MM.1S (cell line): ENCODE measurements around the gene DAB2.

Experiments used
- DNase-seq: peaks from one replicate; pipeline ENCODE4 v3.0.0-alpha.2; 2015
- H2AFZ ChIP-seq: fragments of 300-600 bp; sonication (generic); 2 replicates; pipeline ENCODE4 v1.6.0; 2016; ENCODE audit warnings: antibody characterized with exemption, low read length
- H3F3A ChIP-seq: fragments of 300-600 bp; sonication (generic); 2 replicates; pipeline ENCODE4 v1.6.1; 2016; ENCODE audit warnings: mild to moderate bottlenecking, antibody characterized with exemption, low read length, moderate library complexity, mixed read lengths; ENCODE audit not compliant: insufficient read depth
- H3K27ac ChIP-seq: fragments of 300-600 bp; sonication (generic); 2 replicates; pipeline ENCODE4 v1.5.1; 2016; ENCODE audit warnings: mild to moderate bottlenecking, low read length
- H3K27me3 ChIP-seq: fragments of 300-600 bp; sonication (generic); replicated peaks from 2 replicates; pipeline ENCODE4 v1.6.0; 2016; ENCODE audit warnings: low read length; ENCODE audit not compliant: insufficient read depth
- H3K36me3 ChIP-seq: fragments of 300-600 bp; sonication (generic); replicated peaks from 2 replicates; pipeline ENCODE4 v1.6.1; 2016; ENCODE audit warnings: mild to moderate bottlenecking, low read length, mixed read lengths; ENCODE audit not compliant: insufficient read depth
- H3K4me1 ChIP-seq: fragments of 300-600 bp; sonication (generic); 2 replicates; pipeline ENCODE4 v1.6.1; 2016; ENCODE audit warnings: low read length, mixed read lengths
- H3K4me2 ChIP-seq: fragments of 300-600 bp; sonication (generic); 2 replicates; pipeline ENCODE4 v1.6.0; 2016; ENCODE audit warnings: low read depth, low read length
- H3K4me3 ChIP-seq: fragments of 300-600 bp; sonication (generic); 2 replicates; pipeline ENCODE4 v1.5.1; 2016; ENCODE audit warnings: low read length, mixed read lengths
- H3K79me2 ChIP-seq: fragments of 300-600 bp; sonication (generic); 2 replicates; pipeline ENCODE4 v1.6.1; 2016; ENCODE audit warnings: mixed run types, low read length, mixed read lengths
- H3K9ac ChIP-seq: fragments of 300-600 bp; sonication (generic); 2 replicates; pipeline ENCODE4 v1.6.1; 2016; ENCODE audit warnings: low read length, mixed read lengths
- H3K9me2 ChIP-seq: fragments of 300-600 bp; sonication (generic); replicated peaks from 2 replicates; pipeline ENCODE4 v1.6.1; 2016; ENCODE audit warnings: mild to moderate bottlenecking, low read length, mixed read lengths; ENCODE audit not compliant: insufficient read depth
- H3K9me3 ChIP-seq: fragments of 300-600 bp; sonication (generic); replicated peaks from 2 replicates; pipeline ENCODE4 v1.6.1; 2016; ENCODE audit warnings: mild to moderate bottlenecking, low read length, mixed read lengths; ENCODE audit not compliant: insufficient read depth
- H4K20me1 ChIP-seq: fragments of 300-600 bp; sonication (generic); 2 replicates; pipeline ENCODE4 v1.6.1; 2016; ENCODE audit warnings: mild to moderate bottlenecking, low read length, moderate library complexity, mixed read lengths; ENCODE audit not compliant: insufficient read depth
- CTCF ChIP-seq: fragments of 300-600 bp; sonication (generic); IDR thresholded peaks from 2 replicates; pipeline ENCODE4 v1.5.1; 2016; ENCODE audit warnings: antibody characterized with exemption, low read length, mixed read lengths
- EZH2 ChIP-seq: fragments of 300-600 bp; sonication (generic); optimal IDR thresholded peaks from 2 replicates; pipeline ENCODE3; 2017; ENCODE audit warnings: low read depth, mild to moderate bottlenecking, antibody characterized with exemption, low read length, mixed read lengths
- EZH2phosphoT487 ChIP-seq: fragments of 300-600 bp; sonication (generic); IDR thresholded peaks from 2 replicates; pipeline ENCODE4 v1.6.1; 2018; ENCODE audit warnings: antibody characterized with exemption, low read length

DAB2 gene

GRCh38 chr5:39400713-39401578 is 23.8 kb downstream of the DAB2 start:
- Histone ChIP-seq H2AFZ (no peak overlapping the region), H3K9me2 (no peaks in the 10 kb centered on the region), H3K9me3 (no peaks in the 10 kb centered on the region), H3K27me3 (no peaks in the 10 kb centered on the region), H3K36me3 (no peaks in the 10 kb centered on the region), H3K27ac (no peak overlapping the region), H3K79me2 (no peaks in the 10 kb centered on the region), H3F3A (no peaks in the 10 kb centered on the region), H4K20me1 (no peaks in the 10 kb centered on the region), H3K9ac (no peak overlapping the region), H3K4me1 (peaks cover 8% of the 10 kb centered on the region; the same call in 1 of the 2 replicates), H3K4me3 (no peak overlapping the region), H3K4me2 (no peak overlapping the region)
- no peak for DNase-seq
- no peak for TF ChIP-seq EZH2phosphoT487
- no peak for TF ChIP-seq EZH2
- TF ChIP-seq CTCF = no peak

- peak overlapping the region; percentile 23; the same call in 1 of the 2 replicates for H3K4me2 ChIP-seq
Measured at GRCh38 chr5:39399135-39400036, 25.4 kb downstream of the DAB2 start.

GRCh38 chr5:39396843-39397242 is 27.9 kb downstream of the DAB2 start:
- H3K9ac ChIP-seq = no peak overlapping the region
- DNase-seq = no peak
- H3K36me3 ChIP-seq = no peaks in the 10 kb centered on the region
- no peaks in the 10 kb centered on the region for H3K79me2 ChIP-seq
- no peaks in the 10 kb centered on the region for H3K9me2 ChIP-seq
- H3K4me2 ChIP-seq = no peak overlapping the region
- TF ChIP-seq CTCF (no peak), EZH2phosphoT487 (no peak), EZH2 (no peak)
- no peak overlapping the region for H2AFZ ChIP-seq
- no peak overlapping the region for H3K27ac ChIP-seq
- no peaks in the 10 kb centered on the region for H3K27me3 ChIP-seq
- no peak overlapping the region for H3K4me3 ChIP-seq
- H3F3A ChIP-seq = no peaks in the 10 kb centered on the region
- no peaks in the 10 kb centered on the region for H3K9me3 ChIP-seq
- H3K4me1 ChIP-seq = peaks cover 8% of the 10 kb centered on the region; the same call in 1 of the 2 replicates
- H4K20me1 ChIP-seq = no peaks in the 10 kb centered on the region

More at GRCh38 chr5:39399135-39400036, 25.4 kb downstream of the DAB2 start:
- H3K4me3 ChIP-seq = no peak overlapping the region
- H2AFZ ChIP-seq = no peak overlapping the region
- H3K9me2 ChIP-seq = no peaks in the 10 kb centered on the region
- H3K27ac ChIP-seq = peak overlapping the region; percentile 6; the same call in 1 of the 2 replicates
- no peaks in the 10 kb centered on the region for H4K20me1 ChIP-seq
- no peaks in the 10 kb centered on the region for H3K36me3 ChIP-seq
- no peaks in the 10 kb centered on the region for H3K27me3 ChIP-seq
- DNase-seq = no peak
- H3K9me3 ChIP-seq = no peaks in the 10 kb centered on the region
- H3K4me1 ChIP-seq = peaks cover 8% of the 10 kb centered on the region; the same call in 1 of the 2 replicates
- H3F3A ChIP-seq = no peaks in the 10 kb centered on the region
- TF ChIP-seq EZH2phosphoT487 (no peak), CTCF (no peak), EZH2 (no peak)
- H3K9ac ChIP-seq = no peak overlapping the region
- H3K79me2 ChIP-seq = no peaks in the 10 kb centered on the region
